A673 (cell line): ENCODE results near the gene LRRC2.

ENCODE experiments used
- CTCF ChIP-seq: fragments of 300-800, 200-600 bp; sonication (generic); conservative IDR thresholded peaks from 2 replicates; pipeline ENCODE4 v1.5.1; 2017; ENCODE audit warnings: low read depth, mild to moderate bottlenecking, antibody characterized with exemption, low read length, moderate library complexity, mixed read lengths
- EZH2 ChIP-seq: fragments of 200-600 bp; sonication (generic); IDR thresholded peaks from 2 replicates; pipeline ENCODE4 v1.6.1; 2017; ENCODE audit warnings: borderline replicate concordance, low read depth, mild to moderate bottlenecking, mixed read lengths, antibody characterized with exemption, low read length; ENCODE audit not compliant: poor library complexity, severe bottlenecking

- no peak for TF ChIP-seq CTCF
- TF ChIP-seq EZH2 = no peak
These were observed 48.3 kb downstream of the LRRC2 start for GRCh38 chr3:46517784-46518181.
